Panc1 (cell line): ENCODE measurements around the gene PCBD2. TPM values are rescaled to one million over a fixed set of nuclear protein-coding genes. Genes with fewer than 3 reads are reported as not detected.
"Not testable (repeated sequence)": the region's sequence is repeated elsewhere in the genome, so short reads cannot be mapped to it uniquely, and the experiment has no call there.

ENCODE experiments used
- ATAC-seq: fragments of 200-7000 bp; cut with Tn5 transposase; 2 replicates; pipeline ENCODE4 v1.9.1; 2020; ENCODE audit warnings: mild to moderate bottlenecking, moderate library complexity
- BruUV-seq: library from RNA; stranded (reverse); fragments of 400-500 nt; replicated peaks from 2 replicates; lab custom pipeline; 2021; lab: Mats Ljungman, UMichigan
- CTCF ChIA-PET: fragments of 300-600 bp; sonication (Branson Sonifier 250); formaldehyde crosslinking; loops from one replicate; lab custom pipeline; 2022; ENCODE audit warnings: antibody characterized with exemption; lab: Charles Lee
- POLR2A ChIA-PET: fragments of 300-600 bp; sonication (Branson Sonifier 250); formaldehyde crosslinking; loops from one replicate; lab custom pipeline; 2022; ENCODE audit warnings: antibody characterized with exemption; lab: Charles Lee
- DNase-seq: peaks from one replicate; pipeline ENCODE4 v3.0.0-alpha.2; 2010; ENCODE audit warnings: low read depth, low spot score
- H3K27ac ChIP-seq: 2 replicates; pipeline ENCODE4 v1.5.1; 2011; ENCODE audit warnings: mild to moderate bottlenecking, low read length, inconsistent platforms
- H3K27me3 ChIP-seq: fragments of 200-500 bp; sonication (Bioruptor generic); 2 replicates; pipeline ENCODE4 v1.6.0; 2014; ENCODE audit warnings: low read length, inconsistent platforms; ENCODE audit not compliant: control insufficient read depth, insufficient read depth
- H3K36me3 ChIP-seq: fragments of 200-500 bp; sonication (Bioruptor generic); 2 replicates; pipeline ENCODE4 v1.5.1; 2014; ENCODE audit warnings: inconsistent platforms, mild to moderate bottlenecking, low read length, moderate library complexity; ENCODE audit not compliant: control insufficient read depth, insufficient read depth
- H3K4me1 ChIP-seq: 2 replicates; pipeline ENCODE4 v1.5.1; 2011; ENCODE audit warnings: inconsistent platforms, mild to moderate bottlenecking, low read length, moderate library complexity; ENCODE audit not compliant: control insufficient read depth, insufficient read depth
- H3K4me3 ChIP-seq, 2 experiments: 2 replicates each; pipeline ENCODE4 v1.5.1; 2011 to 2012; ENCODE audit warnings: low read depth in 2 of 2, low read length in 2 of 2, mild to moderate bottlenecking in 2 of 2, inconsistent platforms in 1 of 2, moderate library complexity in 1 of 2
- H3K9me3 ChIP-seq: fragments of 200-500 bp; sonication (Bioruptor generic); 2 replicates; pipeline ENCODE4 v1.5.1; 2014; ENCODE audit warnings: low read depth, mild to moderate bottlenecking, inconsistent platforms, low read length, moderate library complexity; ENCODE audit not compliant: control insufficient read depth, insufficient read depth
- CTCF ChIP-seq: fragments of 450-650 bp; IDR thresholded peaks from 2 replicates; pipeline ENCODE4 v1.5.1; 2017; ENCODE audit warnings: mild to moderate bottlenecking
- POLR2AphosphoS5 ChIP-seq: IDR thresholded peaks from 2 replicates; pipeline ENCODE4 v1.6.1; 2012; ENCODE audit warnings: mild to moderate bottlenecking, low read depth, low read length, moderate library complexity
- REST ChIP-seq, 2 experiments: IDR thresholded peaks; 2 replicates each; pipeline ENCODE4 v1.6.1; 2011 to 2012; ENCODE audit warnings: low read depth in 2 of 2, control low read depth in 1 of 2, low read length in 1 of 2, mild to moderate bottlenecking in 1 of 2, moderate library complexity in 1 of 2; ENCODE audit not compliant: insufficient read depth in 1 of 2
- SIN3A ChIP-seq: IDR thresholded peaks from 2 replicates; pipeline ENCODE4 v1.6.1; 2012; ENCODE audit warnings: low read depth, mild to moderate bottlenecking, low read length, moderate library complexity, borderline replicate concordance; ENCODE audit not compliant: insufficient read depth
- TCF7L2 ChIP-seq: IDR thresholded peaks from 2 replicates; pipeline ENCODE4 v1.6.1; 2011; ENCODE audit warnings: mild to moderate bottlenecking, low read depth, low read length, inconsistent platforms
- in situ Hi-C: cut with HindIII; loops from 2 replicates; pipeline ENCODE4 v1.10.0; 2016; ENCODE audit warnings: low sequenced_read_pairs, low pct_unique_long_range_greater_than_20kb
- intact Hi-C: fragments of 100-400 bp; cut with micrococcal nuclease; formaldehyde crosslinking; loops from one replicate; pipeline ENCODE4 v1.10.0; 2022; ENCODE audit not compliant: unreplicated experiment
- total RNA-seq: library from RNA; stranded (reverse); gene quantifications from one replicate; pipeline ENCODE4 v1.2.1, GENCODE V29; 2021; ENCODE audit not compliant: unreplicated experiment

The PCBD2 gene
- total RNA-seq, 1 experiment from 2014 or later = 19.8 TPM

- no peaks in the 10 kb centered on the region for H3K4me1 ChIP-seq
- no peak overlapping the region for H3K4me3 ChIP-seq
- intact Hi-C loops = no loop called here
- H3K36me3 ChIP-seq = no peaks in the 10 kb centered on the region
- ChIA-PET POLR2A (no interaction called here), CTCF (interaction anchor here (0.6 kb wide), 1 partner anchor 312 kb away, joined by 3 read pairs; no protein-coding TSS in a partner anchor)
- no peak for DNase-seq
- H3K27ac ChIP-seq = no peak overlapping the region
- H3K9me3 ChIP-seq = peaks cover 6% of the 10 kb centered on the region; the same call in 1 of the 2 replicates
- TF ChIP-seq REST (IDR thresholded peaks at IDR 0.05; ENCODE audit: insufficient read depth in 1 of 2, low read depth in 2 of 2, low read length in 1 of 2) = no peak
- TF ChIP-seq POLR2AphosphoS5 = no peak
- TF ChIP-seq CTCF = no peak
- no peak for TF ChIP-seq TCF7L2
- TF ChIP-seq SIN3A = no peak
- peak; percentile 53; the same call in 1 of the 2 replicates for ATAC-seq
- no TSS peak for BruUV-seq
- in situ Hi-C loops = no loop called here
- no peaks in the 10 kb centered on the region for H3K27me3 ChIP-seq
Measured at GRCh38 chr5:134995850-134996402, 91.0 kb downstream of the PCBD2 start.

GRCh38 chr5:134997015-134997414 lies 92.1 kb downstream of the PCBD2 start:
- ATAC-seq (0 out of 2 replicates have a peak, but pooled peaks have one; percentile 38), DNase-seq (no peak)
- BruUV-seq = no TSS peak
- intact Hi-C loops (no loop called here), in situ Hi-C loops (no loop called here)
- Histone ChIP-seq H3K9me3 (no peaks in the 10 kb centered on the region), H3K4me3 (no peak overlapping the region), H3K27ac (no peak overlapping the region), H3K36me3 (no peaks in the 10 kb centered on the region), H3K27me3 (no peaks in the 10 kb centered on the region), H3K4me1 (no peaks in the 10 kb centered on the region)
- TF ChIP-seq REST (IDR thresholded peaks at IDR 0.05; ENCODE audit: insufficient read depth in 1 of 2, low read depth in 2 of 2, low read length in 1 of 2) = no peak
- POLR2A ChIA-PET = interaction anchor here (0.6 kb wide), 1 partner anchor 152 kb away, joined by 3 read pairs; the partner anchor contains the start of gene C5orf24
- CTCF ChIA-PET = no interaction called here

- DNase-seq, intact Hi-C loops, H3K27me3 ChIP-seq, H3K9me3 ChIP-seq, H3K27ac ChIP-seq, ATAC-seq, POLR2A ChIA-PET, H3K4me3 ChIP-seq, in situ Hi-C loops, CTCF ChIA-PET, H3K36me3 ChIP-seq, H3K4me1 ChIP-seq, BruUV-seq: not testable (repeated sequence)
Measured at GRCh38 chr5:134998068-134998467, 93.1 kb downstream of the PCBD2 start.
